ENCODE measurements around the gene LSP1.

The LSP1 gene

GRCh38 chr11:1807264-1807995, 45.5 kb upstream of the LSP1 start:
- Histone ChIP-seq H3K27ac (replicated peaks) (no peak overlapping the region), H3K27me3 (ENCODE audit: insufficient read depth, poor library complexity, severe bottlenecking) (no peaks in the 10 kb centered on the region), H3K4me3 (replicated peaks; ENCODE audit: insufficient read depth, low read length) (no peak overlapping the region)
- TF ChIP-seq GABPA (IDR thresholded peaks at IDR 0.05; ENCODE audit: low read depth) (no peak), POLR2AphosphoS5 (IDR thresholded peaks at IDR 0.05; ENCODE audit: low read depth) (no peak), REST (IDR thresholded peaks at IDR 0.05; ENCODE audit: insufficient replicate concordance, low read depth) (no peak), SPI1 (IDR thresholded peaks at IDR 0.05; ENCODE audit: borderline replicate concordance, low read depth) (no peak)
- TF ChIP-seq, protein P1, sequence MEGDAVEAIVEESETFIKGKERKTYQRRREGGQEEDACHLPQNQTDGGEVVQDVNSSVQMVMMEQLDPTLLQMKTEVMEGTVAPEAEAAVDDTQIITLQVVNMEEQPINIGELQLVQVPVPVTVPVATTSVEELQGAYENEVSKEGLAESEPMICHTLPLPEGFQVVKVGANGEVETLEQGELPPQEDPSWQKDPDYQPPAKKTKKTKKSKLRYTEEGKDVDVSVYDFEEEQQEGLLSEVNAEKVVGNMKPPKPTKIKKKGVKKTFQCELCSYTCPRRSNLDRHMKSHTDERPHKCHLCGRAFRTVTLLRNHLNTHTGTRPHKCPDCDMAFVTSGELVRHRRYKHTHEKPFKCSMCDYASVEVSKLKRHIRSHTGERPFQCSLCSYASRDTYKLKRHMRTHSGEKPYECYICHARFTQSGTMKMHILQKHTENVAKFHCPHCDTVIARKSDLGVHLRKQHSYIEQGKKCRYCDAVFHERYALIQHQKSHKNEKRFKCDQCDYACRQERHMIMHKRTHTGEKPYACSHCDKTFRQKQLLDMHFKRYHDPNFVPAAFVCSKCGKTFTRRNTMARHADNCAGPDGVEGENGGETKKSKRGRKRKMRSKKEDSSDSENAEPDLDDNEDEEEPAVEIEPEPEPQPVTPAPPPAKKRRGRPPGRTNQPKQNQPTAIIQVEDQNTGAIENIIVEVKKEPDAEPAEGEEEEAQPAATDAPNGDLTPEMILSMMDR (IDR thresholded peaks at IDR 0.05; ENCODE audit: insufficient read depth, low read length): no peak
- no peak for DNase-seq (ENCODE audit: low read depth in 1 of 2, low spot score in 1 of 2)

- DNase-seq (ENCODE audit: low read depth in 1 of 2, low spot score in 1 of 2): peak; percentile 79 to 81
- Histone ChIP-seq H3K4me3 (replicated peaks; ENCODE audit: insufficient read depth, low read length) (no peak overlapping the region), H3K27ac (replicated peaks) (peak overlapping the region; percentile 46), H3K27me3 (ENCODE audit: insufficient read depth, poor library complexity, severe bottlenecking) (no peaks in the 10 kb centered on the region)
- TF ChIP-seq, protein P1 (IDR thresholded peaks at IDR 0.05; ENCODE audit: insufficient read depth, low read length): no peak
- TF ChIP-seq GABPA (IDR thresholded peaks at IDR 0.05; ENCODE audit: low read depth) (peak; percentile 23; the same call in 1 of the 2 replicates), REST (IDR thresholded peaks at IDR 0.05; ENCODE audit: insufficient replicate concordance, low read depth) (no peak), SPI1 (IDR thresholded peaks at IDR 0.05; ENCODE audit: borderline replicate concordance, low read depth) (no peak), POLR2AphosphoS5 (IDR thresholded peaks at IDR 0.05; ENCODE audit: low read depth) (peak; percentile 59; the same call in 1 of the 2 replicates)
Measured at GRCh38 chr11:1810761-1811160, 42.1 kb upstream of the LSP1 start.

DNA sequence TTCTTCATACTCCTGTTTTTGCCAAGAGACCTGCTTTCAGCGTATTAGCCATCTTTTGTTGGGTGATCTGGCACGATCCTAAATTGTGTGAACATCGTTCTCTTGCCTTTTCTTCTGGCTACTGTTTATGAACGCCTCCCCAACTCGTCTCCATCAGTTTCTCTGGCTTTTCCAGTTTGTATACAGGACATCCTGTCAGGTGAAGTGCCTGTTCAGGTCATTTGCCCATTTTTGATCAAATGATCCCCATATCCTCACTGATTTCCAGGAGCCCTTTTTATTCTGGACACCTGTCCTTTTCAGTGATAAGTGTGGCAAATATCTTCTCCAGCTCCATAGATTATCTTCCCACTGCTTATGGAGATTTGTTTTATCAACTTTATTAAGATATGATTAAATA, 40.6 kb upstream of the LSP1 start:
- no peak overlapping the region for H3K27ac ChIP-seq (replicated peaks)
- TF ChIP-seq POLR2AphosphoS5 (IDR thresholded peaks at IDR 0.05; ENCODE audit: low read depth): no peak
- TF ChIP-seq GABPA (IDR thresholded peaks at IDR 0.05; ENCODE audit: low read depth): no peak
- TF ChIP-seq, protein P1 (IDR thresholded peaks at IDR 0.05; ENCODE audit: insufficient read depth, low read length): no peak
- no peak for TF ChIP-seq REST (IDR thresholded peaks at IDR 0.05; ENCODE audit: insufficient replicate concordance, low read depth)
- TF ChIP-seq SPI1 (IDR thresholded peaks at IDR 0.05; ENCODE audit: borderline replicate concordance, low read depth): no peak
- no peak for DNase-seq (ENCODE audit: low read depth in 1 of 2, low spot score in 1 of 2)
- no peak overlapping the region for H3K4me3 ChIP-seq (replicated peaks; ENCODE audit: insufficient read depth, low read length)
- no peaks in the 10 kb centered on the region for H3K27me3 ChIP-seq (ENCODE audit: insufficient read depth, poor library complexity, severe bottlenecking)
